Skin epidermis (tissue), 12 donors: ENCODE measurements around the gene CHST6.
A peak's percentile ranks its signal among the peaks of the same experiment; 100 is the strongest.
"Not testable (repeated sequence)": the region's sequence is repeated elsewhere in the genome, so short reads cannot be mapped to it uniquely, and the experiment has no call there.

Experiments used
- H3K27ac ChIP-seq, 21 experiments: fragments of 200-600 bp; sonication (generic) in 11 of 21; one replicate each; pipeline ENCODE4 v1.5.0; 2020; ENCODE audit warnings: mild to moderate bottlenecking in 3 of 21, inconsistent platforms in 2 of 21, moderate library complexity in 2 of 21
- H3K4me3 ChIP-seq, 7 experiments: fragments of 200-600 bp; sonication (generic) in 2 of 7; one replicate each; pipeline ENCODE4 v1.5.0; 2020; ENCODE audit warnings: inconsistent platforms in 2 of 7, mild to moderate bottlenecking in 2 of 7, moderate library complexity in 1 of 7

Gene CHST6

DNA sequence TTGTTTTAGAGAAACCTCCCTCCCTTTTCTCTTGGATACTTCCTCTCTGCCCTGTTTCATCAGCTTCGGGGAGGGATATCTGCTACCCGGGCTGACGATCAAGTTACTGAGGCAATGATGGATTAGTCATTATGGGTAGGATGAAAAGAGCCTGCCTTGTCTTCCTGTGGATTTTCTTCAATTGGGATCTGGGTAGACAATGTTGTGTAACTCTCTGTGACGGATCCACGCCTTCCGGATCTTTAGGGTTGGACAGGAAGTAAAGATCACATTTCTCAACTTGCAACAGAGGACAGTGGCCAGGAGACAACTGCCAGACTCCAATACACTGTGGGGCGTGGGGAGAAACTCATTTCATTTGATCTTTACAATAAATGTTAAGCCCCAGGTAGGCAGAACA lies 11.3 kb upstream of the CHST6 start:
- H3K27ac ChIP-seq: peak overlapping the region in 3 of 21 experiments; percentile 2 to 46 (median 26)

DNA sequence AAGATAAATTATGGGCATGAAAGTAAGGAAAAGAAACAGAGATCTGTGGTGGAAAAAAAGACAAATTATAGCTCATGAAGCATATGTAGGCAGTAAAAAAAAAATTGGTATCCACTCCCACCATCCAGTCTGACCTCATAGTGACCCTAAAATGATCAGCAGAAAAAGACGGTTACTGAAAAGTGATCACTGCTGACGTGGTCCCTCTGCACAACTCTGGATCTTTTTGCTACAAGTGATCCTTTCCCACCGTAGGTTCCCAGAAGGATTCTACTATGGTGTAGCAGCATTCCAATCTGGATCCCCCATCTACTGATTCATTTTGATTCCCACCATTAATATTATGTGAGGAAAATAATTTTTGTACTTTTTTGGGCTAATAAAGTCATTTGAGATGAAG lies 10.9 kb upstream of the CHST6 start:
- peak overlapping the region in 5 of 21 experiments; percentile 2 to 60 (median 26) for H3K27ac ChIP-seq
- no peak overlapping the region for H3K4me3 ChIP-seq

More for the DNA sequence above, 11.3 kb upstream of the CHST6 start:
- H3K4me3 ChIP-seq: no peak overlapping the region

DNA sequence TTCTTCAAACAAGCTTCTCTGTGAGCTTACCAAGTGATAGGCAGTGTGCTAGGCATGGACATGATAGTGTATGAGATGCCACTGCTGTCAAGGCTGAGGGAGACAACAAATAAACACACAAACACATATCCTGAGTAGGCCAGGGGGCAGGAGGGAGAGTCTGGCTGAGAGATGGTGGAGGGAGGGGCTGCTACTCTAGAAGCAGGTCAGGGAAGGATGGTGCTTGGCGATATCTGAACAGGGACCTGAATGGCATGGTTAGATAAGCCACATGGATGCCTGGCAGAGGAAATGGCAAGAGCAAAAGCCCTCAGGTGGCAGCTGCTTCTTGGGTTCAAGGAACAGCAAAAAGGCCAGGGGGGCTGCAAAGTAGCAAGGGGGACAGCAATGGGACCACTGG lies 8.6 kb upstream of the CHST6 start:
- no peak overlapping the region for H3K4me3 ChIP-seq
- H3K27ac ChIP-seq: no peak overlapping the region

GRCh38 chr16:75502916-75503605 lies 7.8 kb upstream of the CHST6 start:
- Histone ChIP-seq H3K4me3 (no peak overlapping the region), H3K27ac (no peak overlapping the region)

DNA sequence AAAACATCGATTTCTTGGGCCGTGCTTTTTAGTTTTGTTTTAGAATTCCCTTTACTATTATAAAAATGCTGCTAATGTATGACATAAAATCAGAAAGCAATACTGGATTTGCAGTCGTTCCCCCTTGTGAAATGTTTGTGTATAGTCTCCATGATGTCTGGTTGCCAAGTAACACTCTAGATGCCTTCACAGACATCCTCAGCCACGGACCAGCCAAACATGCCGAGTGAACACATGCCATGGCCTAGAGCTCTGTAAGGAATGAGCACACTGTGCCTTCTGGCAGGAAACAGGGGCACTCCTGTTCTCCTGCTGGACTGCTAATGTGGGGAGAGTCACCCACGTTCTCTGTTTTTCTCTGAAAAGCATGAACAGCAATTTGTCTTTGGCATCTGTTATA lies 6.6 kb upstream of the CHST6 start:
- not testable (repeated sequence) for H3K27ac ChIP-seq, H3K4me3 ChIP-seq

GRCh38 chr16:75501359-75501758 lies 6.1 kb upstream of the CHST6 start:
- no peak overlapping the region for H3K27ac ChIP-seq

DNA sequence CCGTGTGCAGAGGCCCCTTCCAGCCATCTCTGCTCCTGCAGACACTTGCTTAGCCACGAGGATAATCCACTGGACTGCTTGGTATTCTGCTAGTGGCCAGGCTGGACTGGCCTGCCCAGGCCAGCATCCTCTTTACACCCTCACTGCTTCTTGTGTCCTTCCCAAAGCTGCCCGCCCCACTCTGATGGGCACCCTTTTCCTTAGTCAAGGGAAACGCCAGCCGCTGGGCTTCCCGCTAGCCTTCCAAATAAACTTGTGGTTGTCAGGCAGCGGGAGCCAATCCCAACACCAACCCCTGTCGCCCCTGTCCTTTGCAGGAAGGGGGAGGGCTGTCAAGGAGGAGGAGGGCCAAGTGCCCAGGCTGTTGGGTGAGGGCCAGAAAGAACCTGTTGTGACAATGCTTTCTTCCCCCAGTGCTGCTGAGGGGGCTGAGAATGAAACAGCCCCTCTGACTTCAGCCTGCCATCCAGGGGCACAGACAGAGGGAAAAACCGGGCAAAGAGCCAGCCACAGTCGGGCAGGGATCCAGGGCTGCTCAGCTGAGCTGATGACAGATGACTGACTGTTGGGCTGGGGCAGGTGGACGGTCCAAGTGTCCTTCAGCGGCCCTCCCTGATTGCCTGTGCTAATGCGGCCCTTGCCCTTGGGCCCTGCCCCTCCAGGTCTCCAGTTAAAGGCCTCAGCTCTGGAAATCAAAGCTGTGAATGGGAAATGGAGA lies 3.5 kb upstream of the CHST6 start:
- H3K4me3 ChIP-seq, H3K27ac ChIP-seq: not testable (repeated sequence)

More at GRCh38 chr16:75501359-75501758, 6.1 kb upstream of the CHST6 start:
- H3K4me3 ChIP-seq: no peak overlapping the region

- no peak overlapping the region for H3K27ac ChIP-seq
These were observed 2.3 kb upstream of the CHST6 start for GRCh38 chr16:75497558-75497957.

DNA sequence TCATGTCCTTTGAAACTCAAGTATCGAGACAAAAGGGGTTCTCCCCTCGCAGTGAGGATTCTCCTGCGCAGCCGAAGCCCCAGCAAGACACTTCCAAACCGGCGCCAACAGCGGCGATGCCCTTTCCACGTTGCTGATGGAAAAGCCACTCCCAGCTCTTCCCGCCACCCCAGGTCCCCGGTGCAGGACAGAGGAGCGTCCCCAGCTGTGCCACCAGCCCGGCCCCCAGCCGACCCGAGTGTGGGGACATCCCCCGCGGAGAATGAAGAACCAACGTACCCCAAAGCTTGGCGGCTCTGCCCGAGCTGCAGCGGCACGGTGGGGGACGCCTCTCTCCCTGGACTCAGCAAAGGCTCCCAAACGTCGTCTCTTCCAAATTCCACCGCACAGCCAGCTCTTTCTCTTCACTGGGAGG lies 573 bp downstream of the CHST6 start:
- Histone ChIP-seq H3K4me3 (peak overlapping the region; percentile 8 to 35 (median 21)), H3K27ac (no peak overlapping the region)

More at GRCh38 chr16:75497558-75497957, 2.3 kb upstream of the CHST6 start:
- no peak overlapping the region for H3K4me3 ChIP-seq

- Histone ChIP-seq H3K27ac (no peak overlapping the region), H3K4me3 (peak overlapping the region in 2 of 7 experiments; percentile 8 to 35)
These were observed 1.1 kb downstream of the CHST6 start for GRCh38 chr16:75494184-75494583.

- H3K27ac ChIP-seq: no peak overlapping the region
These were observed 3.4 kb downstream of the CHST6 start for GRCh38 chr16:75491876-75492275.

DNA sequence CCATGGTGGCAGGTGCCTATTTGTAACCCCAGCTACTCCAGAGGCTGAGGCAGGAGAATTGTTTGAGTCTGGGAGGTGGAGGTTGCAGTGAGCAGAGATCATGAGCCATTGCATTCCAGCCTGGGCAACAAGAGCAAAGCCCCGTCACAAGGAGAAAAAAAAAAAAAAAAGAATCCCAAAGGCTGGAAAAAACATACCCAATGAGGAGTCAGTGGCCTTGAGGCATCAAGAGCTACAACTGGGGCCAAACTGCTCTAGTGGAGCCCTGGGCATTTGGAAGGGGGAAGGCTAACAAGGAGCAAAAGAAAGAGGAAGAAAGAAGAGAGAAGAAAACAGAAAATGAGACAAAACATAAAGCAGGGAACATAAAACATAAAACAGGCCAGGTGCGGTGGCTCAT lies 6.9 kb downstream of the CHST6 start:
- H3K27ac ChIP-seq: no peak overlapping the region
- H3K4me3 ChIP-seq: no peak overlapping the region

More at GRCh38 chr16:75491876-75492275, 3.4 kb downstream of the CHST6 start:
- H3K4me3 ChIP-seq: no peak overlapping the region

DNA sequence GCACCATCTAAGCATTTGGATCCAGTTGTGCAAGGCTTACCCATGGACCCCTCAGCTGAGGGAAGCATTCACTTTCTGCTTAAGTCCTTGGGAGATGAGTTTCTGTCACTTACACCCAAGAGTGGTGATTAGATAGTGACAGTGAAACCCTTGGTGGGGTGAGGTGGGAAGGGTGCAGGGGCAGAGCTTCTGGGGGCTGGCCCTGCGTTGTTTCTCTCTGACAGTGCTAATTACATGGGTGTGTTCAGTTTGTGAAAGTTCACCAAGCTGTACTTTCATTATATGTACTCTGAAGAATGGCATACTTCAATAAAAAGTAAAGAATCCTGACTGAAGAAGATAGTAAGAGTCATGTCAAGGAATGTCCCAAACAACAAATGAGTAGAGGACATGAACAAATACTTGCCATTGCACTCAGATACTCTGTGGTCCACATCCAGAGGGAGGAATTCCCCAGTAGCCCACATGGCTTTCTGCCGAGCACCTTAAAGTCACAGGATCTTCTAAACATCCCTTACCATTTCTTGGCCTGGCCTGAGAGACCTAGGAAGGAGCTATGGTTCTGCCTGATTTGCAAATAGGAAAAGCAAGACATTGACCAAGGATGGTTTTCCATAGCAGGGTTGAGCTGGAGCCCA lies 8.4 kb downstream of the CHST6 start:
- no peak overlapping the region for H3K27ac ChIP-seq
- no peak overlapping the region for H3K4me3 ChIP-seq

GRCh38 chr16:75486014-75486675 lies 9.1 kb downstream of the CHST6 start:
- Histone ChIP-seq H3K27ac (no peak overlapping the region), H3K4me3 (no peak overlapping the region)

- no peak overlapping the region for H3K27ac ChIP-seq
These were observed 9.8 kb downstream of the CHST6 start for GRCh38 chr16:75485230-75486013.

DNA sequence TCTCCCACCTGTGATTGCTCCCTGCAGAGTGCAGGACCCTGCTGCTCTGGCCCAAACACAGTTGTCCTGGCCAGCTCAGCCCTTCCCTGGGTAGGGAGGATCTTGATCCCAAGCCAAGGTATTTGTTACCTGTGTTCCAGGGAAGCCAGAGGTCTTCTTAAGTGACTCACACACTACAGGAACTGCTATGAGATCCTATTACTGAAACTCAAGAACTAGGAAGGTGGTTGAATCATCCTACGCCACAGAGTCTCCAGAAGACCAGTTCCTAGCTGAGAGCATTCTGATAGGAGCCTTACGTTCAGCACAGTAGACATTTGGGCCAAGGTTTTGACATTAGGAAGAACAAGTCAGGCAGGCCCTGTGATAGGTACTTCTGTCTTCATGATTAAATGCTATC lies 12.0 kb downstream of the CHST6 start:
- H3K27ac ChIP-seq: peak overlapping the region in 1 of 21 experiments; percentile 49

More at GRCh38 chr16:75485230-75486013, 9.8 kb downstream of the CHST6 start:
- H3K4me3 ChIP-seq: no peak overlapping the region

GRCh38 chr16:75482434-75483205 lies 12.6 kb downstream of the CHST6 start:
- H3K4me3 ChIP-seq: no peak overlapping the region
- no peak overlapping the region for H3K27ac ChIP-seq

More for the DNA sequence above, 12.0 kb downstream of the CHST6 start:
- H3K4me3 ChIP-seq: no peak overlapping the region

DNA sequence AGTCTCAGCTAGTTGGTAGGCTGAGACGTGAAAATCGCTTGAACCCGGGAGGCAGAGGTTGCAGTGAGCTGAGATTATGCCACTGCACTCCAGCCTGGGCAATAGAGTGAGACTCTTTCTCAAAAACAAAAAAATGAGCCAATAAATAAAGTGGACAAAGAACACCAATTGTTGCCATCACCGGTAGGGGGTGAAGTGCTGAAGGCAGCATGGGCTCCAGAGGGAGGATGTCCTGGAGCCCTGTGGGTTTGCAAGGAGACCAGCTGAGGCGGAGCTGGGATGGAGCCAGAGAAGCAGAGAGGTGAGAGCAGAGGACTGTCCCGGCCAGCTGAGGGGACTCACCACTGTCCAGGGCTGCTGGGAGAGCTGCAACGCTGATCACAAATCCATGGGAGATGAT lies 13.8 kb downstream of the CHST6 start:
- Histone ChIP-seq H3K27ac (no peak overlapping the region), H3K4me3 (no peak overlapping the region)
